ENCODE measurements around the gene ZSWIM1.
A peak's percentile ranks its signal among the peaks of the same experiment; 100 is the strongest.

Gene ZSWIM1

GRCh38 chr20:45905505-45906079, 24.6 kb downstream of the ZSWIM1 start:
- Histone ChIP-seq H3K4me3 (replicated peaks; ENCODE audit: insufficient read depth, low read length) (no peak overlapping the region), H3K27me3 (ENCODE audit: insufficient read depth, poor library complexity, severe bottlenecking) (no peaks in the 10 kb centered on the region), H3K27ac (replicated peaks) (peak overlapping the region; percentile 58; the same call in 1 of the 2 replicates)
- DNase-seq (ENCODE audit: low read depth in 1 of 2, low spot score in 1 of 2), result no peak
- TF ChIP-seq GABPA (IDR thresholded peaks at IDR 0.05; ENCODE audit: low read depth), result no peak
- TF ChIP-seq SPI1 (IDR thresholded peaks at IDR 0.05; ENCODE audit: borderline replicate concordance, low read depth), result no peak
- TF ChIP-seq, protein P1, sequence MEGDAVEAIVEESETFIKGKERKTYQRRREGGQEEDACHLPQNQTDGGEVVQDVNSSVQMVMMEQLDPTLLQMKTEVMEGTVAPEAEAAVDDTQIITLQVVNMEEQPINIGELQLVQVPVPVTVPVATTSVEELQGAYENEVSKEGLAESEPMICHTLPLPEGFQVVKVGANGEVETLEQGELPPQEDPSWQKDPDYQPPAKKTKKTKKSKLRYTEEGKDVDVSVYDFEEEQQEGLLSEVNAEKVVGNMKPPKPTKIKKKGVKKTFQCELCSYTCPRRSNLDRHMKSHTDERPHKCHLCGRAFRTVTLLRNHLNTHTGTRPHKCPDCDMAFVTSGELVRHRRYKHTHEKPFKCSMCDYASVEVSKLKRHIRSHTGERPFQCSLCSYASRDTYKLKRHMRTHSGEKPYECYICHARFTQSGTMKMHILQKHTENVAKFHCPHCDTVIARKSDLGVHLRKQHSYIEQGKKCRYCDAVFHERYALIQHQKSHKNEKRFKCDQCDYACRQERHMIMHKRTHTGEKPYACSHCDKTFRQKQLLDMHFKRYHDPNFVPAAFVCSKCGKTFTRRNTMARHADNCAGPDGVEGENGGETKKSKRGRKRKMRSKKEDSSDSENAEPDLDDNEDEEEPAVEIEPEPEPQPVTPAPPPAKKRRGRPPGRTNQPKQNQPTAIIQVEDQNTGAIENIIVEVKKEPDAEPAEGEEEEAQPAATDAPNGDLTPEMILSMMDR (IDR thresholded peaks at IDR 0.05; ENCODE audit: insufficient read depth, low read length), result no peak
- TF ChIP-seq REST (IDR thresholded peaks at IDR 0.05; ENCODE audit: insufficient replicate concordance, low read depth), result no peak
- no peak for TF ChIP-seq POLR2AphosphoS5 (IDR thresholded peaks at IDR 0.05; ENCODE audit: low read depth)

DNA sequence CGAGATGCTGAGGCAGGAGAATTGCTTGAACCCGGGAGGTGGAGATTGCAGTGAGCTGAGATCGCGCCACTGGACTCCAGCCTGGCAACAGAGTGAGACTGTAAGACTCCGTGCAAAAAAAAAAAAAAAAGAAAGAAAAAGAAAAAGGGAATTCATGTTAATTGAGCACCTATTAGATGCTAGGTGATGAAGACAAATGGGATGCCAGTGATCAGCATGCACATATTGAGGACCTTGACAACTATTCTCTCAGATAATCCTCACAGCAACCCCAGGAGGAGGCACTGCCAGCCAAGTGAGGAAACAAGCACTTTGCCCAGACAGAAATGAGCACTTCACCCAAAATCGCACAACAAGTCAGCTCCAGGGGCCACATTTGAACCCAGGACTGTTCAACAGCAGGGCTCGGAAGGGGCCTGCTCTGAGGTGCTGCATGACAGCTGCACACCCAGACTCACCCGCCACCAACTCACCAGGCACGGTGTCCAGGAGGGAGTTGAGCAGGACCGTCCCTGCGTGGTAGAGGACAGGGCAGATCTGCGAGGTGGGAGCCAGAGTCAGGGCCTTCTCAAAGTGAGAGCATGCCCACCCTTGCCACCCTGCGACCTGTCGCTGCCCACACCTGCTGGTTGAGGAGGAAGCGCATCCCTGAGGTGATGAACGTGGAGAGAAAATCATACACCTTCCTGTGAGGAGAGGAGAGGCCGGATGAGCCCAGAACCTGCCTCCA, 26.4 kb downstream of the ZSWIM1 start:
- Histone ChIP-seq H3K27me3 (ENCODE audit: insufficient read depth, poor library complexity, severe bottlenecking) (no peaks in the 10 kb centered on the region), H3K27ac (replicated peaks) (no peak overlapping the region), H3K4me3 (replicated peaks; ENCODE audit: insufficient read depth, low read length) (no peak overlapping the region)
- TF ChIP-seq, protein P1 (IDR thresholded peaks at IDR 0.05; ENCODE audit: insufficient read depth, low read length), result no peak
- TF ChIP-seq REST (IDR thresholded peaks at IDR 0.05; ENCODE audit: insufficient replicate concordance, low read depth), result no peak
- no peak for TF ChIP-seq POLR2AphosphoS5 (IDR thresholded peaks at IDR 0.05; ENCODE audit: low read depth)
- no peak for TF ChIP-seq GABPA (IDR thresholded peaks at IDR 0.05; ENCODE audit: low read depth)
- TF ChIP-seq SPI1 (IDR thresholded peaks at IDR 0.05; ENCODE audit: borderline replicate concordance, low read depth), result no peak
- DNase-seq (ENCODE audit: low read depth in 1 of 2, low spot score in 1 of 2), result no peak

GRCh38 chr20:45908084-45908483, 27.1 kb downstream of the ZSWIM1 start:
- H3K4me3 ChIP-seq (replicated peaks; ENCODE audit: insufficient read depth, low read length), result no peak overlapping the region
- no peaks in the 10 kb centered on the region for H3K27me3 ChIP-seq (ENCODE audit: insufficient read depth, poor library complexity, severe bottlenecking)
- no peak for TF ChIP-seq POLR2AphosphoS5 (IDR thresholded peaks at IDR 0.05; ENCODE audit: low read depth)
- DNase-seq (ENCODE audit: low read depth in 1 of 2, low spot score in 1 of 2), result no peak
- no peak overlapping the region for H3K27ac ChIP-seq (replicated peaks)

DNA sequence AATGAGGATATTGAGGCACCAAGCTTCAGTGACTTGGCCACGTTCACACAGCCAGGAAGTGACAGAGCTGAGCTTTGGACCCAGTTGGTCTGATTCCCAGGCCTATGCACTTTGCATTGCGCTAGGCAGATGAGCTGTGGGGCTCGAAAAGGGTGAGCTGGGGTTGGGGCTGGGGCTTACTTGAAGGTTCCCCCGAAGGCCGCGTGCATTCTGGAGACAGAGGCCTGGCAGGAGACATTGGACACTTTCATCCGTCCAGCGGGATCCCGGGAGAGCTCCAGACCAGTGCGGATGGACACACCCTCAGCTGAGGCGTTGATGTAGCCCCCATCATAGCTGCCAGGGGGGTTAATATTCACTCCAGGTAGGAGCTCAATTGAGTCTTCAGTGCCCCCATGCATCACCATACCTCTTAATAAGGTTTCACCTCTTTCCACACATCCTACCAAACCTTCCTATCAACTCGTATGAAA, 28.3 kb downstream of the ZSWIM1 start:
- H3K27ac ChIP-seq (replicated peaks), result peak overlapping the region; percentile 68
- DNase-seq (ENCODE audit: low read depth in 1 of 2, low spot score in 1 of 2), result no peak
- H3K27me3 ChIP-seq (ENCODE audit: insufficient read depth, poor library complexity, severe bottlenecking), result no peaks in the 10 kb centered on the region
- no peak overlapping the region for H3K4me3 ChIP-seq (replicated peaks; ENCODE audit: insufficient read depth, low read length)
- TF ChIP-seq SPI1 (IDR thresholded peaks at IDR 0.05; ENCODE audit: borderline replicate concordance, low read depth), result no peak
- no peak for TF ChIP-seq GABPA (IDR thresholded peaks at IDR 0.05; ENCODE audit: low read depth)
- TF ChIP-seq, protein P1 (IDR thresholded peaks at IDR 0.05; ENCODE audit: insufficient read depth, low read length), result no peak
- TF ChIP-seq POLR2AphosphoS5 (IDR thresholded peaks at IDR 0.05; ENCODE audit: low read depth), result no peak
- no peak for TF ChIP-seq REST (IDR thresholded peaks at IDR 0.05; ENCODE audit: insufficient replicate concordance, low read depth)

Data from HL-60 (cell line).